Type B pancreatic cell (in vitro differentiated cells): ENCODE measurements around the gene RAI14. TPM values are rescaled to one million over a fixed set of nuclear protein-coding genes. Genes with fewer than 3 reads are reported as not detected.

Experiments
- DNase-seq: peaks from one replicate; pipeline ENCODE4 v3.0.0; 2021; ENCODE audit warnings: mixed read lengths; ENCODE audit not compliant: unreplicated experiment; ENCODE audit errors: extremely low spot score
- H3K27ac Mint-ChIP-seq: 2 replicates; pipeline ENCODE4 v1.8.0; 2021; ENCODE audit warnings: mild to moderate bottlenecking, mixed read lengths
- H3K27me3 Mint-ChIP-seq: 2 replicates; pipeline ENCODE4 v1.8.0; 2021; ENCODE audit warnings: mixed read lengths
- H3K36me3 Mint-ChIP-seq: 2 replicates; pipeline ENCODE4 v1.8.0; 2021; ENCODE audit warnings: mixed read lengths
- H3K4me1 Mint-ChIP-seq: one replicate; pipeline ENCODE4 v1.8.0; 2021; ENCODE audit warnings: mixed read lengths; ENCODE audit not compliant: unreplicated experiment
- H3K4me3 Mint-ChIP-seq: 2 replicates; pipeline ENCODE4 v1.8.0; 2021; ENCODE audit warnings: mild to moderate bottlenecking, mixed read lengths
- H3K9me3 Mint-ChIP-seq: 2 replicates; pipeline ENCODE4 v1.8.0; 2021; ENCODE audit warnings: mixed read lengths
- CTCF ChIP-seq: fragments of 200-600 bp; sonication (generic); conservative IDR thresholded peaks from 2 replicates; pipeline ENCODE4 v1.5.0; 2021; ENCODE audit warnings: antibody characterized with exemption, mild to moderate bottlenecking
- long read RNA-seq: library from polyadenylated mRNA; unstranded; transcript quantifications from one replicate; pipeline ENCODE4 v2.0.0, GENCODE V29; 2020
- total RNA-seq: library from RNA; stranded (reverse); gene quantifications from 2 replicates; pipeline ENCODE4 v1.2.1, GENCODE V29; 2021; ENCODE audit warnings: low replicate concordance

RAI14 gene
- 83.1 and 102 TPM in 2 replicates for total RNA-seq
- long read RNA-seq, full-length matches to known transcripts, result 8 of 56 reads
- long read RNA-seq, partial matches to known transcripts, result 39 of 56 reads
- long read RNA-seq, other reads (novel, unspliced or antisense), result 9 of 56 reads

- Mint-ChIP-seq H3K9me3 (no peaks in the 10 kb centered on the region), H3K27me3 (no peaks in the 10 kb centered on the region), H3K4me3 (peak within 1 kb of the TSS; percentile 95), H3K36me3 (peaks cover 8% of the 10 kb centered on the region), H3K4me1 (peaks cover 44% of the 10 kb centered on the region), H3K27ac (peak within 1 kb of the TSS; percentile 96)
- peak; percentile 83 for DNase-seq
- peak; percentile 20 for TF ChIP-seq CTCF
Measured at GRCh38 chr5:34656001-34656699, at the start of gene RAI14. Gene RAI14 (plus strand): TSS chr5:34656328. CDS start chr5:34686920, 30,592 bp downstream.

- no peak overlapping the region for H3K4me3 Mint-ChIP-seq
- no peaks in the 10 kb centered on the region for H3K27me3 Mint-ChIP-seq
- no peak for DNase-seq
- H3K36me3 Mint-ChIP-seq, result no peaks in the 10 kb centered on the region
- peaks cover 19% of the 10 kb centered on the region for H3K4me1 Mint-ChIP-seq
- no peak overlapping the region for H3K27ac Mint-ChIP-seq
- H3K9me3 Mint-ChIP-seq, result no peaks in the 10 kb centered on the region
- no peak for TF ChIP-seq CTCF
Measured at GRCh38 chr5:34608368-34608767, 47.8 kb upstream of the RAI14 start.

GRCh38 chr5:34608859-34609648, 47.1 kb upstream of the RAI14 start:
- Mint-ChIP-seq H3K4me1 (peaks cover 19% of the 10 kb centered on the region), H3K9me3 (no peaks in the 10 kb centered on the region), H3K4me3 (no peak overlapping the region), H3K27ac (peak overlapping the region; percentile 19), H3K27me3 (no peaks in the 10 kb centered on the region), H3K36me3 (no peaks in the 10 kb centered on the region)
- no peak for TF ChIP-seq CTCF
- DNase-seq, result no peak

- DNase-seq, result no peak
- Mint-ChIP-seq H3K27me3 (no peaks in the 10 kb centered on the region), H3K36me3 (no peaks in the 10 kb centered on the region), H3K4me3 (no peak overlapping the region), H3K27ac (no peak overlapping the region), H3K9me3 (no peaks in the 10 kb centered on the region), H3K4me1 (peaks cover 19% of the 10 kb centered on the region)
- TF ChIP-seq CTCF, result no peak
Measured at GRCh38 chr5:34609951-34610441, 46.1 kb upstream of the RAI14 start.

GRCh38 chr5:34610546-34610945, 45.6 kb upstream of the RAI14 start:
- H3K4me1 Mint-ChIP-seq, result peaks cover 19% of the 10 kb centered on the region
- no peaks in the 10 kb centered on the region for H3K27me3 Mint-ChIP-seq
- no peak for DNase-seq
- no peak overlapping the region for H3K27ac Mint-ChIP-seq
- no peaks in the 10 kb centered on the region for H3K36me3 Mint-ChIP-seq
- H3K9me3 Mint-ChIP-seq, result no peaks in the 10 kb centered on the region
- TF ChIP-seq CTCF, result no peak
- no peak overlapping the region for H3K4me3 Mint-ChIP-seq
